ENCODE results near the gene HPS1.

DNA sequence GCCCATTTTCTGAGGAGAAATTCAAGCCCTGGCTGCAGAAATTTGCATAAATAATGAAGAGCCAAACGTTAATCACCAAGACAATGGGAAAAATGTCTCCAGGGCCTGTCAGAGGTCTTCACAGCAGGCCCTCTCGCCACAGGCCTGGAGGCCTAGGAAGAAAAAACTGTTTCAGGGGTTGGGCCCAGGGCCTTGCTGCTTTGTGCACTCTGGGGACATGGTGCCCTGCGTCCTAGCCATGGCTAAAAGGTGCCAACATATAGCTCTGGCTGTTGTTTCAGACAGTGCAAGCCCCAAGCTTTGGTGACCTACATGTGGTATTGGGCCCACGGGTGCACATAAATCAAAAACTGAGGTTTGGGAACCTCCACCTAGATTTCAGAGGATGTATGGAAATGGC, 8.0 kb downstream of the HPS1 start:
- TF ChIP-seq, protein P1, sequence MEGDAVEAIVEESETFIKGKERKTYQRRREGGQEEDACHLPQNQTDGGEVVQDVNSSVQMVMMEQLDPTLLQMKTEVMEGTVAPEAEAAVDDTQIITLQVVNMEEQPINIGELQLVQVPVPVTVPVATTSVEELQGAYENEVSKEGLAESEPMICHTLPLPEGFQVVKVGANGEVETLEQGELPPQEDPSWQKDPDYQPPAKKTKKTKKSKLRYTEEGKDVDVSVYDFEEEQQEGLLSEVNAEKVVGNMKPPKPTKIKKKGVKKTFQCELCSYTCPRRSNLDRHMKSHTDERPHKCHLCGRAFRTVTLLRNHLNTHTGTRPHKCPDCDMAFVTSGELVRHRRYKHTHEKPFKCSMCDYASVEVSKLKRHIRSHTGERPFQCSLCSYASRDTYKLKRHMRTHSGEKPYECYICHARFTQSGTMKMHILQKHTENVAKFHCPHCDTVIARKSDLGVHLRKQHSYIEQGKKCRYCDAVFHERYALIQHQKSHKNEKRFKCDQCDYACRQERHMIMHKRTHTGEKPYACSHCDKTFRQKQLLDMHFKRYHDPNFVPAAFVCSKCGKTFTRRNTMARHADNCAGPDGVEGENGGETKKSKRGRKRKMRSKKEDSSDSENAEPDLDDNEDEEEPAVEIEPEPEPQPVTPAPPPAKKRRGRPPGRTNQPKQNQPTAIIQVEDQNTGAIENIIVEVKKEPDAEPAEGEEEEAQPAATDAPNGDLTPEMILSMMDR (conservative IDR thresholded peaks at IDR 0.05): no peak
- TF ChIP-seq ZFX (IDR thresholded peaks at IDR 0.05): no peak

All from C4-2B (cell line).